AG04450 (cell line): ENCODE measurements around the gene FER1L5. TPM values are rescaled to one million over a fixed set of nuclear protein-coding genes. Genes with fewer than 3 reads are reported as not detected.
"Not testable (repeated sequence)": the region's sequence is repeated elsewhere in the genome, so short reads cannot be mapped to it uniquely, and the experiment has no call there.

Experiments used
- CTCF ChIA-PET: fragments of 300-600, 350-600 bp; formaldehyde crosslinking; extraction: SDS; loops from one replicate; lab custom pipeline; 2022; ENCODE audit warnings: antibody characterized with exemption, inconsistent platforms; lab: Charles Lee
- POLR2A ChIA-PET: fragments of 350-600 bp; formaldehyde crosslinking; extraction: SDS; loops from one replicate; lab custom pipeline; 2021; ENCODE audit warnings: antibody characterized with exemption, inconsistent platforms; lab: Yijun Ruan, JAX
- DNase-seq: peaks from one replicate; pipeline ENCODE4 v3.0.0-alpha.2; 2011; ENCODE audit warnings: low read depth, low spot score
- H3K27ac ChIP-seq: one replicate; pipeline ENCODE4 v1.5.1; 2012; ENCODE audit warnings: low read depth, low read length, control low read depth
- H3K27me3 ChIP-seq: one replicate; pipeline ENCODE4 v1.6.0; 2012; ENCODE audit warnings: low read length; ENCODE audit not compliant: control insufficient read depth, insufficient read depth
- H3K4me3 ChIP-seq: 2 replicates; pipeline ENCODE4 v1.5.1; 2011; ENCODE audit warnings: mild to moderate bottlenecking, low read depth, low read length, control low read depth
- H3K9me3 ChIP-seq: 2 replicates; pipeline ENCODE4 v1.5.1; 2012; ENCODE audit warnings: low read length; ENCODE audit not compliant: control insufficient read depth, insufficient read depth
- polyA plus RNA-seq: library from polyadenylated mRNA; depleted of rRNA; stranded (reverse); fragments of >200 nt; gene quantifications from 2 replicates; pipeline ENCODE4 v1.2.3, GENCODE V29; 2011
- TF ChIP-seq, protein P1 (sequence below): IDR thresholded peaks from 2 replicates; pipeline ENCODE4 v1.5.1; 2011; ENCODE audit warnings: low read depth, low read length, control low read depth, inconsistent platforms

The FER1L5 gene
- polyA plus RNA-seq, 1 experiment, result 0.17 TPM

DNA sequence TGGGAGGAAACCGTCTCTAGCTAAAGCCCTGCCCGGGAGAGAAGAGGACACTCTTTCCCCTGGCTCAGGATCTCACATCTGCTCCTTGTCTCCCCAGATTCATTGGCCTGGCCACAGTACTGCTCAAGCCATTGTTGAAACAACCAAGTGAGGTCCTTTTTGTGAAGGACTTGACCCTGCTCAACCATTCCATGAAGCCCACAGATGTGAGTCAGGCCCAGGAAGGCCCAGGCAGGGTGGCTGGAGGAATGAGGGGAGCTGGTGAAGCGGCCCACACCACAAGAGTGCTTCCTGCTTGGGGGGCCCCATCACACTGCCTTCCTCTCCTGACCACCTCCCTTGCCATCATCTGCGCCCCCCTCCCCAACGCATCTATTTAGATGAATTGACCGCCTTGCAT lies 5.1 kb downstream of the FER1L5 start:
- ChIA-PET POLR2A (interaction anchor here (0.6 kb wide), 1 partner anchor 72 kb away, joined by 5 read pairs; no protein-coding TSS in a partner anchor), CTCF (no interaction called here)
- TF ChIP-seq, protein P1, sequence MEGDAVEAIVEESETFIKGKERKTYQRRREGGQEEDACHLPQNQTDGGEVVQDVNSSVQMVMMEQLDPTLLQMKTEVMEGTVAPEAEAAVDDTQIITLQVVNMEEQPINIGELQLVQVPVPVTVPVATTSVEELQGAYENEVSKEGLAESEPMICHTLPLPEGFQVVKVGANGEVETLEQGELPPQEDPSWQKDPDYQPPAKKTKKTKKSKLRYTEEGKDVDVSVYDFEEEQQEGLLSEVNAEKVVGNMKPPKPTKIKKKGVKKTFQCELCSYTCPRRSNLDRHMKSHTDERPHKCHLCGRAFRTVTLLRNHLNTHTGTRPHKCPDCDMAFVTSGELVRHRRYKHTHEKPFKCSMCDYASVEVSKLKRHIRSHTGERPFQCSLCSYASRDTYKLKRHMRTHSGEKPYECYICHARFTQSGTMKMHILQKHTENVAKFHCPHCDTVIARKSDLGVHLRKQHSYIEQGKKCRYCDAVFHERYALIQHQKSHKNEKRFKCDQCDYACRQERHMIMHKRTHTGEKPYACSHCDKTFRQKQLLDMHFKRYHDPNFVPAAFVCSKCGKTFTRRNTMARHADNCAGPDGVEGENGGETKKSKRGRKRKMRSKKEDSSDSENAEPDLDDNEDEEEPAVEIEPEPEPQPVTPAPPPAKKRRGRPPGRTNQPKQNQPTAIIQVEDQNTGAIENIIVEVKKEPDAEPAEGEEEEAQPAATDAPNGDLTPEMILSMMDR, result no peak
- H3K27ac ChIP-seq, result no peak overlapping the region
- no peak overlapping the region for H3K4me3 ChIP-seq
- no peaks in the 10 kb centered on the region for H3K27me3 ChIP-seq
- no peaks in the 10 kb centered on the region for H3K9me3 ChIP-seq
- no peak for DNase-seq

DNA sequence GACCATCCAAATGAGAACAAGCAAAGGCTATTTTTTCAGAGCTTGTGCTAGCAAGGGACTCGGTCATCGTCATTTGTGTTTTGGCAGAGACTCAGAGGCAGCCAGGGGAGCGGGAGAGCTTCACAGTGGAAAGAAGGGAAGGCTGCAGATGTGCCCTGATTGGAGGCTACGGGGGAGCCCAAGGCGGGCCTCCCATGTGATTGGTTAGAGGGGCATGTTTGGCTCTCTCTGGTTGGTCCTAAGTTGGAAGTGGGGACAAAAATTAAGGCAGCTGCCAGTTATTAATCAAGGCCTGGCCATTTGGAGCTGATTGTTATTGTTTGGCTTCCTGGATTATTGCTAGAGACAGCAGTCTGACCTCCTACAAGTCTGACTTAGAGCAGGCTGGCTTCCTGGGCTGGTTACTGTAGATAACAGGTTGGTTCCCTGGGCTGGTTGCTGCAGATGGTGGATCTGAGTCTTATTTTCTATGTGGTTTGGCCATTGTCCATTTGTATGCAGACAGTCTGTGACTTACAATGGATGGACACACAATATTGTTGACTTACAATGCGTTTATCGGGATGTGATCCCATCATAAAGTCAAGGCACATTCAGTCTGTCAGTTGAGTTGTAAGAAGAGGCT lies 5.9 kb downstream of the FER1L5 start:
- no peak for DNase-seq
- Histone ChIP-seq H3K4me3 (no peak overlapping the region), H3K27me3 (no peaks in the 10 kb centered on the region), H3K27ac (no peak overlapping the region), H3K9me3 (no peaks in the 10 kb centered on the region)
- TF ChIP-seq, protein P1, result no peak
- CTCF ChIA-PET, result no interaction called here
- POLR2A ChIA-PET, result interaction anchor here (0.6 kb wide), 1 partner anchor 72 kb away, joined by 5 read pairs; no protein-coding TSS in a partner anchor

DNA sequence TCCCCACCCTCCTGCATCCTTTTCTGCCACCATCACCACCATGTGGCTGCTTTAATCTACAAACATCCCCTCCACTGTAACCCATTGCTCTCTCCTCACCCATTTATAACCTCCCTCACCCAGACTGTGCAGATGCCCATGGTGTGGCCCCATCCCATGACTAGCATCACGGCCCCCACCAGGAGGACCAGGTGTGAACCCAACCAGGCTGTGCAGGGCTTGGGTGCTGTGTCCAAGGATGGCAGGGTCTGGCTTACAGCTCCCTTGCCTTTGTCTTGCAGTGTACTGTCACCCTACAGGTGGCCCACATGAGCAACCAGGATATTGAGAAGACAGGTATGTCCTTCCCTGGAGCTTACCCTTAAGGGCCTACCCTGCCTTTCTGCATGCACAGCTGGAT lies 6.8 kb downstream of the FER1L5 start:
- no peaks in the 10 kb centered on the region for H3K27me3 ChIP-seq
- H3K9me3 ChIP-seq, result no peaks in the 10 kb centered on the region
- H3K27ac ChIP-seq, result no peak overlapping the region
- CTCF ChIA-PET, result no interaction called here
- no peak overlapping the region for H3K4me3 ChIP-seq
- POLR2A ChIA-PET, result no interaction called here
- TF ChIP-seq, protein P1, result no peak
- DNase-seq, result no peak

DNA sequence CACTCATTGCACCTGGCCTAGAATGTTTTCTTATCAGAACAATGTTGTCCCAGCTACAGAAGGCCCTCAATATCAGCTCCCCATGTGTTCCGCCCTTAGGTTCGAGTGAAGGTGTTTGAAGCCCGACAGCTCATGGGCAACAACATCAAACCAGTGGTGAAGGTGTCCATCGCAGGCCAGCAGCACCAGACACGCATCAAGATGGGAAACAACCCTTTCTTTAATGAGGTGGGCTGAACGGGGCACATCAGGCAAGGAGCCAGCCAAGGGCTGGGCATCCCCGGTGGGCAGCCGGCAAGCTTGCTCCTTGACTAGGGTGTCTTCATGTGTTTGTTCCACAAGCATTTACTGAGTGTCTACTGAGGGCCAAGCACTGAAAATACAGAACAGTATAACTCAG lies 9.2 kb downstream of the FER1L5 start:
- Histone ChIP-seq H3K27ac (no peak overlapping the region), H3K9me3 (no peaks in the 10 kb centered on the region), H3K27me3 (no peaks in the 10 kb centered on the region), H3K4me3 (no peak overlapping the region)
- no peak for DNase-seq
- TF ChIP-seq, protein P1, result no peak
- ChIA-PET CTCF (no interaction called here), POLR2A (interaction anchor here (1.2 kb wide), 1 partner anchor 13 kb away, joined by 3 read pairs; no protein-coding TSS in a partner anchor)

DNA sequence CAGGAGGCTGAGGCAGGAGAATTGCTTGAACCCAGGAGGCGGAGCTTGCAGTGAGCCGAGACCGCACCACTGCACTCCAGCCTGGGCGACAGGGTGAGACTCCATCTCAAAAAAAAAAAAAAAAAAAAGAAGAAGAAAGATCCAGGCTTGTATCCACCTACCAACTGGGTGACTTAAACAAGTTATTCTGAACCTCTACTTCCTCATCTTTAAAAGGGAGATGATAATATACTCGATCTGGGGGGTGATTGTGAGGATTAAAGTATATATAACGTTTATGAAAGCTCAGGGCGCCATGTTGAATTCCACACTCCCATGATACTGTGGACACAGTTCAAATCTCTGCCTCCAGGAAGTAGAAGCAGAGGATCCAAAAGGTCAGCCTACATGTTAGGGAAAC lies 12.2 kb downstream of the FER1L5 start:
- H3K9me3 ChIP-seq, H3K27me3 ChIP-seq, H3K27ac ChIP-seq, H3K4me3 ChIP-seq, CTCF ChIA-PET, DNase-seq: not testable (repeated sequence)
- POLR2A ChIA-PET, result interaction anchor here (0.7 kb wide), 1 partner anchor 44 kb away, joined by 4 read pairs; no protein-coding TSS in a partner anchor
